ENCODE results near the gene ELF1. TPM values are rescaled to one million over a fixed set of nuclear protein-coding genes. Genes with fewer than 3 reads are reported as not detected.
"Not testable (repeated sequence)": the region's sequence is repeated elsewhere in the genome, so short reads cannot be mapped to it uniquely, and the experiment has no call there.

The ELF1 gene
- total RNA-seq, 1 donor = 410 TPM

DNA sequence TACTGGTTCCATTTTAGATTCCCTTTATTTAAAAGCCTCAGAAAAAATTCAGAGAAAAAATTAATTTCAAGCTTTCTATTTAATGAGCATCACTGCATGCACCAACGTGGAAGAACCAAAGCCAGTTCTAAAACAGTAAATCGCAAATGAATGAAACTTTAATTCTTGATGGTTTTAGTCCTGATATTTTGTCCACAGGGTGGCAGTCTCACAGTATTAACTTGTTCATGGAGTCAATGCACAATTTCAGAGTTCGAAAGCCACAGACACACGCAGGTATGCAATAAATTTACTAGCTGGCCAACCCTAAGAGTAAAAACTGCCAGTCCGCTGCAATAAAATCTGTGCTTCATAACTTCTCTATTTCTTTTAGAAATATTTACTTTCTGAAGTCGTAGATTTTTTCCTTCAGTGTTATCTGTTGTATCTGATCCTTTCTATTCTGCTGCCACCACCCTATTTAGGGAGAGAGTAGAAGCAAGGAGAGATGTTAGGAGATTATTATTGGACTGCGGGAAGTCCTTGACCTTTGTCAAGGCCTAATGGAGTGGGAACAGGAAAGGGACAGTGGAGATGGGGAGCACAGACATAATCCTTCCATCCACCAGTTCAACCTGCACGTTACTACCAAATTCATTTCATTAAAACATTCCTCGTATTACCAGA lies 35.2 kb upstream of the ELF1 start:
- Histone ChIP-seq H3K4me1 (ENCODE audit: insufficient read depth, low read length) (peaks cover 59% of the 10 kb centered on the region), H3K27me3 (ENCODE audit: insufficient read depth, low read length) (no peaks in the 10 kb centered on the region), H3K4me3 (ENCODE audit: low read length) (no peak overlapping the region), H3K9me3 (ENCODE audit: low read depth, low read length) (no peaks in the 10 kb centered on the region)

DNA sequence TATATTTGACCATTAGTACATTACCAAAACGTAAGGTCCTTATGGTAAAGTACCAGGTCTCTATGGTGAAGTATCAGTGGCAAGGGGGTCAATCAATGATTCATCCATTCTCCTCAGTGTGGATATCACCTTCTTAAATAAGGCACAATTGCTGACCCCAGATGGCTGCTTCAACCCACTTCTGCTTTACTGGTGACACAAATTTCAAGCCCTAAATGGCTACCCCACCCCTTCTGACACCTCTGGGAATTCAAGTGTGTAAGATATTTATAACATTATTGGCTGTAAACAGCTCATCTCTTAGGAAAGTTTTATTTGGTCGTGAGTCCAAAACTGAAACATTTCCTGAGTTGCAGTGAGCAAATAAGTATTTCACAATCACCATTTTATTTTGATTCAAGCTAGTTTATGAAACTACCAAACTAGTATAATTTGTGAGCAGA lies 34.3 kb upstream of the ELF1 start:
- H3K9me3 ChIP-seq (ENCODE audit: low read depth, low read length) = no peaks in the 10 kb centered on the region
- H3K27me3 ChIP-seq (ENCODE audit: insufficient read depth, low read length) = no peaks in the 10 kb centered on the region
- H3K4me1 ChIP-seq (ENCODE audit: insufficient read depth, low read length) = peaks cover 62% of the 10 kb centered on the region
- no peak overlapping the region for H3K4me3 ChIP-seq (ENCODE audit: low read length)

DNA sequence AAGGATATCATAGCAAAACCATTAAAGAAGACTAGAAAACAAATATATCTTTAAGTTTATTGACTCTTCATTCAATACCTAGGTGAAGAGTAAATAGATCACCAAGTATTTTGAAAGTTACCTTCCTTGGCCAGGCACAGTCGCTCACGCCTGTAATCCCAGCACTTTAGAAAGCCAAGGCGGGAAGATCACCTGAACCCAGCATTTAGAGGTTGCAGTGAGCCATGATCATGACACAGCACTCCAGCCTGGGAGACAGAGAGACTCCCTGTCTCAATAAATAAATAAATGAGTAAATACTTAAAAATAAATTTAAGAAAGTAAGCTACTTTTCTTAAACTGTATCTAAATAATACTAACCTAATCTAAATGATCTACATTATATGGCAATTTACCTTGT lies 33.3 kb upstream of the ELF1 start:
- Histone ChIP-seq H3K4me1 (ENCODE audit: insufficient read depth, low read length) (peaks cover 63% of the 10 kb centered on the region), H3K4me3 (ENCODE audit: low read length) (no peak overlapping the region), H3K9me3 (ENCODE audit: low read depth, low read length) (no peaks in the 10 kb centered on the region), H3K27me3 (ENCODE audit: insufficient read depth, low read length) (no peaks in the 10 kb centered on the region)

DNA sequence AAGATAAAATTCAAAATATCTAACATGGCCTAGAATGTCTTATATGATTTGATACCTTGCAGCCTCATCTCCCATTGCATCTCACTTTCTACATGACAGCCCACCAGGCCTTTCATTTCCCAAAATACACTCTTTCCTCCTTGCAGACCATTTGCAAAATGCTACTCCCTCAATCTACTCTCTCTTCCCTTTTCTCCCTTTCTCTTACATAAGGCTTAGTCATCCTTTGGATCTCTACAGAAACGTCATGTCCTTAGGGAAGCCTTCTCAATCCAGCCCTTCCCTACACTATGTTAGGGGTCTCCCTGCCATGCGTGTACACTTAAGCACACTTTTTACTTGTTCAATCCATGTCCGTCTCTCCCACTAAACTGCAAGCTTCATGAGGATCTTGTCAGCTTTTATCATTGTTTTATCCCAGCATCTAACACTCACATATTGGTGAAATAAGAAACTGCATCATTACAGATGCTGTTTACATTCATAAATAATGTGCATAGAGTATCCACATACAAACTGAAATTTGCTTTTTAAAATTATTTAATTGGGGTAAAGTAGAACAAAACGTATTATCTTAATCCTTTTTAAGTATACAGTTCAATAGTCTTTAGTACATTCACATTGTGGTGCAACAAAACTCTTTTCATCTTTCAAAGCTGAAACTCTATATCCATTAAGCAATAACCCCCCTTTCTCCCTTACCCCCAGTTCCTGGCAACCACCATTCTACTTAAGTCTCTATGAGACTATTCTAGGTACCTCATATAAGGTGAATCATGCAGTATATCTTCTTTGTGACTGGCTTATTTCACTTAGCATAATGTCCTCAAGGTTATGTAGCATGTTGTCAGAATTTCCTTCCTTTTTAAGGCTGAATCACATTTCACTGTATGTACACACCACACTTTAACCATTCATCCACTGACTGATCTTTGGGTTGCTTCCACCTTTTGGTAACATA lies 30.6 kb upstream of the ELF1 start:
- H3K4me1 ChIP-seq (ENCODE audit: insufficient read depth, low read length) = peaks cover 50% of the 10 kb centered on the region
- H3K4me3 ChIP-seq (ENCODE audit: low read length) = no peak overlapping the region
- H3K27me3 ChIP-seq (ENCODE audit: insufficient read depth, low read length) = no peaks in the 10 kb centered on the region
- H3K9me3 ChIP-seq (ENCODE audit: low read depth, low read length) = no peaks in the 10 kb centered on the region

DNA sequence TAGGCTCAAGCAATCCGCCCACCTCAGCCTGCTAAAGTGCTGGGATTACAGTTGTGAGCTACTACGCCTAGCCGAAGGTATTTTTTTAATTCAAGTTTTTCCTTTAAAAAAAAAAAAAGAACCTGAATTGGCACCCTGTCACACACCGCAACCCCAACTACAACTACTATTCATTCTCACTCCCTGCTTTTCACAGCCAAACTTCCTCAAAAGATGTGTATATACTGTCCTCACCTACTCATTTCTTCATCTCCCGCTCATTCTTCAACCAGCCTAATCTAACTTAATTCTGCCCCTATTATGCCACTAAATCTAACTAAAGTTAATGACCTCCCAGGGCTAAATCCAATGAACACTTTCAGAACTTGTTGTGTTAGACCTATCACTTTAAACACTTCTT lies 29.5 kb upstream of the ELF1 start:
- Histone ChIP-seq H3K27me3 (ENCODE audit: insufficient read depth, low read length) (no peaks in the 10 kb centered on the region), H3K9me3 (ENCODE audit: low read depth, low read length) (no peaks in the 10 kb centered on the region), H3K4me1 (ENCODE audit: insufficient read depth, low read length) (peaks cover 38% of the 10 kb centered on the region), H3K4me3 (ENCODE audit: low read length) (no peak overlapping the region)

DNA sequence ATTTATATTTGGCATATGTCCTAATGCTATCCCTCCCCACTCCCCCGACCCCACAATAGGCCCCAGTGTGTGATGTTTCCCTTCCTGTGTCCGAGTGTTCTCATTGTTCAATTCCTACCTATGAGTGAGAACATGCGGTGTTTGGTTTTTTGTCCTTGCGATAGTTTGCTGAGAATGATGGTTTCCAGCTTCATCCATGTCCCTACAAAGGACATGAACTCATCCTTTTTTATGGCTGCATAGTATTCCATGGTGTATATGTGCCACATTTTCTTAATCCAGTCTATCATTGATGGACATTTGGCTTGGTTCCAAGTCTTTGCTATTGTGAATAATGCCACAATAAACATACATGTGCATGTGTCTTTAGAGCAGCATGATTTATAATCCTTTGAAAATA lies 23.3 kb upstream of the ELF1 start:
- not testable (repeated sequence) for H3K27me3 ChIP-seq (ENCODE audit: insufficient read depth, low read length); H3K4me1 ChIP-seq (ENCODE audit: insufficient read depth, low read length); H3K9me3 ChIP-seq (ENCODE audit: low read depth, low read length); H3K4me3 ChIP-seq (ENCODE audit: low read length)

DNA sequence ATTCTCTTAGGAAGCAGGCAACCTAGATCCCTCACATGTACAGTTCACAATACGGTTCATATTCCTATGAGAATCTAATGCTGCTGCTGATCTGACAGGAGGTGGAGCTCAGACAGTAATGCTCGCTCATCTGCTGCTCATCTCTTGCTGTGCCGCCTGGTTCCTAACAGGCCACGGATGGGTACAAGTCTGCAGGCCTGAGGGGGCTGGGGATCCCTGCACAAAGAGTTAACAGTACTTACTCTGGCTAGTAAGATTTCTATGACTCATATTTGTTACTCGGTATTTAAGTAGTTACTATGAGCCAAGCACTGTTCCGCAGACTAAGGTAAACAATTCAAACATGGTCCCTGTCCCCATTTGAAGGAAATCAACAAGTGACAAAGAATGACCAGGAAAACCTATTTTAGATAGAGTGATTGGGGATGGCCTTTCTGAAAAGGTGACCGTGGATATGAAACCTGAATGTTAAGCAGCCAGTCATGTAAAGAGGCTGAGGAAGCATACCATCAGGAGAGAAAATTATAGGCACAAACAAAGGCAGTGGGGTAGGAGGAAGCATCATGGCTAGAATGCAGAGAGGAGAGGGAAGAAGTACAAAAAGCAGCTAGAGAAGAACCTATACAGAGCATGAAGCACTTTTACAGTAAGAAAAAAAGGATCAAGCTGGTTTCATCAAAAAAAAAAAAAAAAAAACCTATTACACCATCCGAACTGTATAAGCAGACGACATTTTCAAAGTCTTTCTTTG lies 21.6 kb upstream of the ELF1 start:
- Histone ChIP-seq H3K27me3 (ENCODE audit: insufficient read depth, low read length) (no peaks in the 10 kb centered on the region), H3K9me3 (ENCODE audit: low read depth, low read length) (no peaks in the 10 kb centered on the region), H3K4me3 (ENCODE audit: low read length) (no peak overlapping the region), H3K4me1 (ENCODE audit: insufficient read depth, low read length) (no peaks in the 10 kb centered on the region)

DNA sequence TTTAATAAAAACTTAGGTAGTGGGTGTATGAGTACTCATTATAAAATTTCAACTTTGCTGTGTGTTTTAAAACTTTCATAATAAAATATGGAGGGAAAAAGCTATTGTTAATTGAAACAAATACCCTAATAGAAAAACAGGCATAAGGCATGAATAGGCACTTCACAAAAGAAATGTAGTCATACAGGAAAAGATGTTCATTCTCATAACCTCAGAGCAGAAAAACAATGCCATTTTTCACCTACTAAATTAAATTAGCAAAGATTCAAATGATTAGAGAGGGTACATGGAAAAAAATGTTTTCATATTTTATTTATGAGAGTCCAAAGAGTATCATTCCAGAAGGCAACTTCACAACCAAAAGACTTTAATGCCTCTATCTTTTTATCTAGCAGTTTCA lies 20.6 kb upstream of the ELF1 start:
- peaks cover 8% of the 10 kb centered on the region for H3K4me1 ChIP-seq (ENCODE audit: insufficient read depth, low read length)
- H3K27me3 ChIP-seq (ENCODE audit: insufficient read depth, low read length) = no peaks in the 10 kb centered on the region
- H3K9me3 ChIP-seq (ENCODE audit: low read depth, low read length) = no peaks in the 10 kb centered on the region
- no peak overlapping the region for H3K4me3 ChIP-seq (ENCODE audit: low read length)

DNA sequence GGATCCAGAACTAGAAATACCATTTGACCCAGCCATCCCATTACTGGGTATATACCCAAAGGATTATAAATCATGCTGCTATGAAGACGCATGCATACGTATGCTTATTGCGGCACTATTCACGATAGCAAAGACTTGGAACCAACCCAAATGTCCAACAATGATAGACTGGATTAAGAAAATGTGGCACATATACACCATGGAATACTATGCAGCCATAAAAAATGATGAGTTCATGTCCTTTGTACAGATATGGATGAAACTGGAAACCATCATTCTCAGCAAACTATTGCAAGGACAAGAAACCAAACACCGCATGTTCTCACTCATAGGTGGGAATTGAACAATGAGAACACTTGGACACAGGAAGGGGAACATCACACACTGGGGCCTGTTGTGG lies 17.4 kb upstream of the ELF1 start:
- not testable (repeated sequence) for H3K27me3 ChIP-seq (ENCODE audit: insufficient read depth, low read length); H3K9me3 ChIP-seq (ENCODE audit: low read depth, low read length)
- H3K4me1 ChIP-seq (ENCODE audit: insufficient read depth, low read length) = peaks cover 25% of the 10 kb centered on the region

DNA sequence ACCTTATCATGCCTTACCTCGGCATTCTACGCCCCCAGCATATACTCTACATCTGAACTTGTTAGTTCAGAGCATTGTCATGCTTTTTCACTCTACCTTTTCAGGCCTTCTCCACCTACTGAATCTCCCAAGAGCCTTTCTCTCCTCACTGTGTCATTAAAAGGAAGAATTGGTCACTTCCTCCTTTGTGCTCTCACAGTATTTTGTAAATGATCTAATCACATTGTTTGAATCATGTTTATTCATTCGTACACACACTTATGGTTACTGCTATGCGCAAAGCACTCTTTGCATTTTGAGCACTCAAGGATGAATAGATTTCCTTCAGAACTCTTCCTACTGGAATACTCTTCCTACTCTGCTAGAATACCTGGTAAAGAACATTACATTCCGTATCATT lies 15.8 kb upstream of the ELF1 start:
- H3K27me3 ChIP-seq (ENCODE audit: insufficient read depth, low read length) = no peaks in the 10 kb centered on the region
- H3K4me1 ChIP-seq (ENCODE audit: insufficient read depth, low read length) = peaks cover 25% of the 10 kb centered on the region
- no peaks in the 10 kb centered on the region for H3K9me3 ChIP-seq (ENCODE audit: low read depth, low read length)
- H3K4me3 ChIP-seq (ENCODE audit: low read length) = no peak overlapping the region

More for the DNA sequence above, 17.4 kb upstream of the ELF1 start:
- H3K4me3 ChIP-seq (ENCODE audit: low read length) = not testable (repeated sequence)

DNA sequence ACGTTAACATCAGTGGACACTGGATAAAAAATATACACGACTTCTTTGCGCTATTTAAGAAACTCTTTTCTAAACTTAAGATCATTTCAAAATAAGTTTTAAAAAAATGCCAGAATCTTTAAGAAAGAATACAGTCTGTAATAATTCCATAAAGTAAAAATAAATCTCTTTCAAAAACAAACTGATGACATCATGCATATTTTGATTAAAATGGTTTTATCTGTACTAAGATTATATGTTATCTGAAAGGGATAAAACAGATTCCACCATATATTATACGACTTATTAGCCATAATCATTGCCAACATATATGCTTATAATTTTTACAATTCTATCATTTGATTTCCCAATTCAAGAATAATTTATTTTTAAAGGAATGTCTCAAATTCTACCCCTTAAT lies 15.3 kb upstream of the ELF1 start:
- H3K9me3 ChIP-seq (ENCODE audit: low read depth, low read length) = no peaks in the 10 kb centered on the region
- peaks cover 25% of the 10 kb centered on the region for H3K4me1 ChIP-seq (ENCODE audit: insufficient read depth, low read length)
- H3K4me3 ChIP-seq (ENCODE audit: low read length) = no peak overlapping the region
- H3K27me3 ChIP-seq (ENCODE audit: insufficient read depth, low read length) = no peaks in the 10 kb centered on the region

DNA sequence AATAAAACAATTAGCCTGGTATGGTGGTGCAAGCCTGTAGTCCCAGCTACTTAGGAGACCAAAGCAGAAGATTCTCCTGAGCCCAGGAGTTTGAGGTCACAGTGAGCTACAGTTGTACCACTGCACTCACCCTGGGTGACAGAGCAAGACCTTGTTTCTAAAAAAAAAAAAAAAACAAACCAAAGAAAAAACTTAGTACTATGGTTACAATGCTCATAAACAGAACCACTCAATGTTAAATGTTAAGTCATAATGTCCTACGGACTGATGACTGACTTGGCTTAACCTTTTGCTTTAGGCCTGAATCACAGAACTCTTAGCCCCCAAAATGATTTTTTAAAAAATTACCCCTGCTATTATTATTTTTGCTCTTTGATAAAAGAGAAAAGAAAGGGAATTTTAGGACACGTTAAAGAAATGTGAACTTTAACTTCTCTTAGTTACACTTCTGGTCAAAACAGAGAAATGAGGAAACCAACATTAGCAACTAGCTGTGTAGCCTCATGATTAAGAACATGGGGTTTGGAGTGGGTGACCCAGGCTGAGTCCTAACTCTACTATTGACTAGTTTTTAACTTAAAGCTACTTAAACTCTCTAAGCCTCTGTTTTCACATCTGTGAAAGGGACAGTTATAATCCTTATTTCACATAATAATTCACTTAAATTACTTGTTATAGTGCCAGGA lies 13.7 kb upstream of the ELF1 start:
- Histone ChIP-seq H3K27me3 (ENCODE audit: insufficient read depth, low read length) (no peaks in the 10 kb centered on the region), H3K9me3 (ENCODE audit: low read depth, low read length) (no peaks in the 10 kb centered on the region), H3K4me3 (ENCODE audit: low read length) (no peak overlapping the region), H3K4me1 (ENCODE audit: insufficient read depth, low read length) (peaks cover 25% of the 10 kb centered on the region)

DNA sequence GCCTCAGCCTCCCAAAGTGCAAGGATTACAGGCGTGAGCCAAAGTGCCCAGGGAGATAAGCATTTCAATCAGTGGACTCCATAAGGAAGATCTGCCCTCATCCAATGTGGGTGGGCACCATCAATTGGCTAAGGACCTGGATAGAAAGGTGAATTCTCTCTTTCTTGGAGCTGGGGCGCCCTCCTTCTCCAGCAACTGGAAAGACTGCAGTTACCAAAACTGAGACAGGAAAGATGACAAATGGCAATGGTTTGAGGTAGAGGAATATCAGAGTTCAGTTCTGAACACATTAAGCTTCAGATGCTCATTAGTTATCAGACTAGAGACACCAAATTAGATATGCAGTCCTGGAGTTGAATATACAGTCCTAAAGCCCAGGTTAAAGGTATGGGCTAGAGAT lies 10.5 kb upstream of the ELF1 start:
- H3K4me1 ChIP-seq (ENCODE audit: insufficient read depth, low read length) = peaks cover 22% of the 10 kb centered on the region
- no peaks in the 10 kb centered on the region for H3K9me3 ChIP-seq (ENCODE audit: low read depth, low read length)
- no peak overlapping the region for H3K4me3 ChIP-seq (ENCODE audit: low read length)
- no peaks in the 10 kb centered on the region for H3K27me3 ChIP-seq (ENCODE audit: insufficient read depth, low read length)

DNA sequence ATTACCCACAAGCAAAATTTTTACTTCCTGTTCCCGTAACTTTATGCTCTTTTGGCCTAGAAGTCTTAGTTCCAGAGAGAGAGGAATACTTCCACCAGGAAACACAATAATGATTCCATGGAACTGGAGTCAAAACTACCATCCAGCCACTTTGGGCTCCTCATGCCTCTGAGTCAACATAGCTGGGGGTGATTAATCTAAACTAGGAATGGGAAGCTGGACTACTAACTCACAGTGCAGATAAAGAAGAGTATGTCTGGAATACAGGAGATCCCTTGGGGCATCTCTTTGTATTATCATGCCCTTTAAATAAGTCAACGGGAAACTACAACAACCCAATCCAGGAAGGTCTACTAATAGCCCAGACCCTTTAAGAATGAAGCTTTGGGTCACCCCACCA lies 8.9 kb upstream of the ELF1 start:
- Histone ChIP-seq H3K9me3 (ENCODE audit: low read depth, low read length) (no peaks in the 10 kb centered on the region), H3K27me3 (ENCODE audit: insufficient read depth, low read length) (no peaks in the 10 kb centered on the region), H3K4me3 (ENCODE audit: low read length) (no peak overlapping the region), H3K4me1 (ENCODE audit: insufficient read depth, low read length) (peaks cover 12% of the 10 kb centered on the region)

DNA sequence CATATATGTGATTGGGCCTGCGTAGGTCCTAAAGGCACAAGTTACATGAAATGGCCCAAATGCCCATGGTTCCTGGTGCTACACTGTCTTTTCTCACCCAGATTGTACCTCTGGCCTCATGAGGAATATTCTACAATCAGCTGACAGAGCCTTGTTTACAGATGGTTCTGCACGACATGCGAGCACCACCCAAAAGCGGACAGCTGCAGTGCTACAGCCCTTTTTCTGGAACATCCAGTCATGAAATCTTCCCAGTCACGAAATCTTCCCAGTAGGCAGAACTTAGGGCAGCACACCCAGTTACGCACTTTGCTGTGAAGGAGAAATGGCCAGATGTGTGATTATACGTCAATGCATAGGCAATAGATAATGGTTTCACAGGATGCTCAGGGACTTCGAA lies 7.7 kb upstream of the ELF1 start:
- Histone ChIP-seq H3K4me1 (ENCODE audit: insufficient read depth, low read length) (peaks cover 7% of the 10 kb centered on the region), H3K4me3 (ENCODE audit: low read length) (no peak overlapping the region), H3K9me3 (ENCODE audit: low read depth, low read length) (no peaks in the 10 kb centered on the region), H3K27me3 (ENCODE audit: insufficient read depth, low read length) (no peaks in the 10 kb centered on the region)
